ENCODE data around the gene MSANTD2.

DNA sequence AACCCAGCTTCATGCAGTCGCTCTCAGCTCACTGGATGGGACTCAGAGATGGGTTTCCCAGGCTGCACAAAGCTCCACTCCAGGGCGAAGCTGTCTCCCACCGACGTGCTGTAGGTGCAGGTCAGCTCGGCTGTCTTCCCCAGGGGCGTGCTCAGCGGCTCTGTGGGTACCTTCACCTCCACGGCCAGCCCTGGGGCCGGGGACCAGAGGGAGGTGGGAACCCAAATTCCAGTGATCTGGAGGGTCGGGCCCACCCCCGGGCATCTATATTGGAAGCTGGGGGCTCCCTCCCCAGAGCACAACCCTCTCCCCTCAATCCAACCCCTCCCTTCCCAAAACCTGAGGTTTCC is 48.8 kb downstream of the MSANTD2 start:
- no peak for TF ChIP-seq ZFP3 (CRISPR knock-in tag; IDR thresholded peaks at IDR 0.05)
- no peak for TF ChIP-seq SNAI2 (CRISPR knock-in tag; IDR thresholded peaks at IDR 0.05)
- no peak for TF ChIP-seq ZC3H10 (CRISPR knock-in tag; IDR thresholded peaks at IDR 0.05)
- no peak for TF ChIP-seq RARB (CRISPR knock-in tag; IDR thresholded peaks at IDR 0.05)
- no peak for TF ChIP-seq TCF4 (CRISPR knock-in tag; IDR thresholded peaks at IDR 0.05; ENCODE audit: borderline replicate concordance)
- TF ChIP-seq ZNF565 (CRISPR knock-in tag; conservative IDR thresholded peaks at IDR 0.05; ENCODE audit: low read depth): no peak
- TF ChIP-seq, protein P1, sequence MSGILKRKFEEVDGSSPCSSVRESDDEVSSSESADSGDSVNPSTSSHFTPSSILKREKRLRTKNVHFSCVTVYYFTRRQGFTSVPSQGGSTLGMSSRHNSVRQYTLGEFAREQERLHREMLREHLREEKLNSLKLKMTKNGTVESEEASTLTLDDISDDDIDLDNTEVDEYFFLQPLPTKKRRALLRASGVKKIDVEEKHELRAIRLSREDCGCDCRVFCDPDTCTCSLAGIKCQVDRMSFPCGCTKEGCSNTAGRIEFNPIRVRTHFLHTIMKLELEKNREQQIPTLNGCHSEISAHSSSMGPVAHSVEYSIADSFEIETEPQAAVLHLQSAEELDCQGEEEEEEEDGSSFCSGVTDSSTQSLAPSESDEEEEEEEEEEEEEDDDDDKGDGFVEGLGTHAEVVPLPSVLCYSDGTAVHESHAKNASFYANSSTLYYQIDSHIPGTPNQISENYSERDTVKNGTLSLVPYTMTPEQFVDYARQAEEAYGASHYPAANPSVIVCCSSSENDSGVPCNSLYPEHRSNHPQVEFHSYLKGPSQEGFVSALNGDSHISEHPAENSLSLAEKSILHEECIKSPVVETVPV (CRISPR knock-in tag; IDR thresholded peaks at IDR 0.05): no peak
- TF ChIP-seq ZFP30 (CRISPR knock-in tag; IDR thresholded peaks at IDR 0.05): no peak
- no peak for TF ChIP-seq BACH2 (CRISPR knock-in tag; IDR thresholded peaks at IDR 0.05; ENCODE audit: borderline replicate concordance)
- TF ChIP-seq, protein P2, sequence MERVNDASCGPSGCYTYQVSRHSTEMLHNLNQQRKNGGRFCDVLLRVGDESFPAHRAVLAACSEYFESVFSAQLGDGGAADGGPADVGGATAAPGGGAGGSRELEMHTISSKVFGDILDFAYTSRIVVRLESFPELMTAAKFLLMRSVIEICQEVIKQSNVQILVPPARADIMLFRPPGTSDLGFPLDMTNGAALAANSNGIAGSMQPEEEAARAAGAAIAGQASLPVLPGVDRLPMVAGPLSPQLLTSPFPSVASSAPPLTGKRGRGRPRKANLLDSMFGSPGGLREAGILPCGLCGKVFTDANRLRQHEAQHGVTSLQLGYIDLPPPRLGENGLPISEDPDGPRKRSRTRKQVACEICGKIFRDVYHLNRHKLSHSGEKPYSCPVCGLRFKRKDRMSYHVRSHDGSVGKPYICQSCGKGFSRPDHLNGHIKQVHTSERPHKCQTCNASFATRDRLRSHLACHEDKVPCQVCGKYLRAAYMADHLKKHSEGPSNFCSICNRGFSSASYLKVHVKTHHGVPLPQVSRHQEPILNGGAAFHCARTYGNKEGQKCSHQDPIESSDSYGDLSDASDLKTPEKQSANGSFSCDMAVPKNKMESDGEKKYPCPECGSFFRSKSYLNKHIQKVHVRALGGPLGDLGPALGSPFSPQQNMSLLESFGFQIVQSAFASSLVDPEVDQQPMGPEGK (CRISPR knock-in tag; IDR thresholded peaks at IDR 0.05; ENCODE audit: borderline replicate concordance): no peak
- no peak for TF ChIP-seq ARNTL (CRISPR knock-in tag; IDR thresholded peaks at IDR 0.05; ENCODE audit: borderline replicate concordance, low read depth)
- no peak for TF ChIP-seq ISL1 (CRISPR knock-in tag; IDR thresholded peaks at IDR 0.05)
- TF ChIP-seq ZNF70 (CRISPR knock-in tag; IDR thresholded peaks at IDR 0.05): no peak
- TF ChIP-seq, protein P3, sequence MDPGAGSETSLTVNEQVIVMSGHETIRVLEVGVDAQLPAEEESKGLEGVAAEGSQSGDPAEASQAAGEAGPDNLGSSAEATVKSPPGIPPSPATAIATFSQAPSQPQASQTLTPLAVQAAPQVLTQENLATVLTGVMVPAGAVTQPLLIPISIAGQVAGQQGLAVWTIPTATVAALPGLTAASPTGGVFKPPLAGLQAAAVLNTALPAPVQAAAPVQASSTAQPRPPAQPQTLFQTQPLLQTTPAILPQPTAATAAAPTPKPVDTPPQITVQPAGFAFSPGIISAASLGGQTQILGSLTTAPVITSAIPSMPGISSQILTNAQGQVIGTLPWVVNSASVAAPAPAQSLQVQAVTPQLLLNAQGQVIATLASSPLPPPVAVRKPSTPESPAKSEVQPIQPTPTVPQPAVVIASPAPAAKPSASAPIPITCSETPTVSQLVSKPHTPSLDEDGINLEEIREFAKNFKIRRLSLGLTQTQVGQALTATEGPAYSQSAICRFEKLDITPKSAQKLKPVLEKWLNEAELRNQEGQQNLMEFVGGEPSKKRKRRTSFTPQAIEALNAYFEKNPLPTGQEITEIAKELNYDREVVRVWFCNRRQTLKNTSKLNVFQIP (CRISPR knock-in tag; IDR thresholded peaks at IDR 0.05; ENCODE audit: borderline replicate concordance, low read depth): no peak

Measured in SK-N-SH treated with all-trans-retinoic acid at 6 μM for 48 hours (cell line).